AG09309 (cell line): Measurements from ENCODE around the gene OR14A2.
"Not testable (repeated sequence)": the region's sequence is repeated elsewhere in the genome, so short reads cannot be mapped to it uniquely, and the experiment has no call there.

ENCODE experiments used
- DNase-seq: peaks from one replicate; pipeline ENCODE4 v3.0.0-alpha.2; 2010; ENCODE audit warnings: low read depth
- H3K4me3 ChIP-seq: 2 replicates; pipeline ENCODE4 v1.5.1; 2011; ENCODE audit warnings: mild to moderate bottlenecking, low read depth, low read length, moderate library complexity; ENCODE audit not compliant: control insufficient read depth
- TF ChIP-seq, protein P1 (sequence below): IDR thresholded peaks from 2 replicates; pipeline ENCODE4 v1.5.1; 2011; ENCODE audit warnings: mild to moderate bottlenecking, low read depth, low read length, inconsistent platforms; ENCODE audit not compliant: insufficient read depth, control insufficient read depth; ENCODE audit errors: missing control alignments

The OR14A2 gene

GRCh38 chr1:247713753-247714152 lies 34.2 kb downstream of the OR14A2 start:
- TF ChIP-seq, protein P1, sequence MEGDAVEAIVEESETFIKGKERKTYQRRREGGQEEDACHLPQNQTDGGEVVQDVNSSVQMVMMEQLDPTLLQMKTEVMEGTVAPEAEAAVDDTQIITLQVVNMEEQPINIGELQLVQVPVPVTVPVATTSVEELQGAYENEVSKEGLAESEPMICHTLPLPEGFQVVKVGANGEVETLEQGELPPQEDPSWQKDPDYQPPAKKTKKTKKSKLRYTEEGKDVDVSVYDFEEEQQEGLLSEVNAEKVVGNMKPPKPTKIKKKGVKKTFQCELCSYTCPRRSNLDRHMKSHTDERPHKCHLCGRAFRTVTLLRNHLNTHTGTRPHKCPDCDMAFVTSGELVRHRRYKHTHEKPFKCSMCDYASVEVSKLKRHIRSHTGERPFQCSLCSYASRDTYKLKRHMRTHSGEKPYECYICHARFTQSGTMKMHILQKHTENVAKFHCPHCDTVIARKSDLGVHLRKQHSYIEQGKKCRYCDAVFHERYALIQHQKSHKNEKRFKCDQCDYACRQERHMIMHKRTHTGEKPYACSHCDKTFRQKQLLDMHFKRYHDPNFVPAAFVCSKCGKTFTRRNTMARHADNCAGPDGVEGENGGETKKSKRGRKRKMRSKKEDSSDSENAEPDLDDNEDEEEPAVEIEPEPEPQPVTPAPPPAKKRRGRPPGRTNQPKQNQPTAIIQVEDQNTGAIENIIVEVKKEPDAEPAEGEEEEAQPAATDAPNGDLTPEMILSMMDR = no peak
- DNase-seq = no peak
- no peak overlapping the region for H3K4me3 ChIP-seq

- not testable (repeated sequence) for H3K4me3 ChIP-seq, DNase-seq
Measured at GRCh38 chr1:247710681-247711080, 37.3 kb downstream of the OR14A2 start.

DNA sequence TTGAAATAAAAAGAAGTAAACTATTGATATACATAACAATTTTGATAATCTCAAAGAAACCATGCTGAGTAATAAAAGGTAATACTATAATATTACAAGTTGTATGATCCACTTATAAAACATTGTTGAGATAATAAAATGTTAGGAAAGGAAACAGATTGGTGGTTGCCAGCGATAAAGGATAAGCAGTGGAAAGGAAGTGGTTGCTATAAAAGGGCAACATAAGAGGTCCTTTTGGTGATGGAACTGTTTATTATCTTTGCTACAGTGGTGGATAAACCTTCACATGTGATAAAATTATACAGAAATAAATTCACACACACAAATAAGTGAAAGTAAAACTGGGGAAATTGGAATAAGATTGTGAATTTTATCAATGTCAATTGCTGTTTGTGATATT lies 46.6 kb downstream of the OR14A2 start:
- no peak for DNase-seq
- TF ChIP-seq, protein P1 = no peak
- no peak overlapping the region for H3K4me3 ChIP-seq

- no peak for DNase-seq
- TF ChIP-seq, protein P1 = peak; percentile 43
- H3K4me3 ChIP-seq = no peak overlapping the region
Measured at GRCh38 chr1:247681288-247681897, 66.5 kb downstream of the OR14A2 start.

DNA sequence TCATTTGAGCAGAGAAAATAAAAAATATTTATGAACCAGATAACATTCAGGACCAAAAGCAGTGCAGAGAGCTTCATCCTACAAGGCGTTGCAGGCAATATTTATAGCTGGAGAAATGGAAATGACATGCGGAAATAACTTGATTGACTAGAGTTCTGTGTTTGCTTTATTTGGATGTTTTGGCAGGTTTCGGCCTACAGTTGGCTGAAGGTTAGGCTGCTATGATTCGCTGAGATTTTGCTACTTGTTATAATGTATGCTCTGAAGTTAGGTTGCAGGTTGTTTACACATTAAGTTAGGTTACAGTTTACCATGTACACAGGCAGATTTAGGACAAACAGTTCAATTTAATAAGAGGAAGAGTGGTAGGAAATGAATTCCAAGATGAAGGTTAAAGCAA lies 67.8 kb downstream of the OR14A2 start:
- TF ChIP-seq, protein P1 = no peak
- H3K4me3 ChIP-seq = no peak overlapping the region
- DNase-seq = no peak

- no peak within 1 kb of the TSS for H3K4me3 ChIP-seq
- DNase-seq = no peak
- TF ChIP-seq, protein P1 = no peak
Measured at GRCh38 chr1:247679639-247680038, 68.3 kb downstream of the OR14A2 start, which contains the start of gene OR13G1. Gene OR13G1, minus strand, starts transcription at chr1:247679739. Its CDS starts 6,698 bp downstream, at chr1:247673041.
